Activated T-cell treated with anti-CD3 and anti-CD28 coated beads, Interleukin-2, amount 50 U/mL, for 72 hours (primary cell): Measurements from ENCODE around the gene SLC22A23. TPM values are rescaled to one million over a fixed set of nuclear protein-coding genes. Genes with fewer than 3 reads are reported as not detected.

Experiments
- ATAC-seq, 2 donors: fragments of 150-1000 bp; cut with Tn5 transposase; replicated peaks in 1 of 2; 2 replicates each; pipeline ENCODE4 v1.10.0; 2021; ENCODE audit warnings: moderate library complexity in 2 of 2, mild to moderate bottlenecking in 1 of 2
- DNase-seq, 2 donors: peaks; one replicate each; pipeline ENCODE4 v3.0.0; 2021 to 2022; ENCODE audit warnings: mixed read lengths in 1 of 2
- H3K27ac Mint-ChIP-seq: one replicate; pipeline ENCODE4 v1.8.0; 2022; ENCODE audit warnings: mild to moderate bottlenecking, moderate library complexity, mixed read lengths
- H3K27me3 Mint-ChIP-seq: one replicate; pipeline ENCODE4 v1.8.0; 2022; ENCODE audit warnings: low read depth, mixed read lengths
- H3K36me3 Mint-ChIP-seq, 2 donors: one replicate each; pipeline ENCODE4 v1.8.0; 2022; ENCODE audit warnings: mixed read lengths in 2 of 2, mild to moderate bottlenecking in 1 of 2; ENCODE audit not compliant: insufficient read depth in 2 of 2
- H3K4me1 Mint-ChIP-seq: one replicate; pipeline ENCODE4 v1.8.0; 2022; ENCODE audit warnings: low read depth, mixed read lengths
- H3K4me3 Mint-ChIP-seq, 2 donors: one replicate each; pipeline ENCODE4 v1.8.0; 2022; ENCODE audit warnings: mild to moderate bottlenecking in 2 of 2, mixed read lengths in 2 of 2, moderate library complexity in 2 of 2
- H3K9me3 Mint-ChIP-seq, 2 donors: one replicate each; pipeline ENCODE4 v1.8.0; 2022; ENCODE audit warnings: mixed read lengths in 2 of 2
- total RNA-seq, 2 donors: library from RNA; stranded (reverse); gene quantifications; one replicate each; pipeline ENCODE4 v1.2.3, GENCODE V29; 2022

The SLC22A23 gene
- total RNA-seq, 2 donors from 2014 or later = 1.5 to 2.0 TPM

DNA sequence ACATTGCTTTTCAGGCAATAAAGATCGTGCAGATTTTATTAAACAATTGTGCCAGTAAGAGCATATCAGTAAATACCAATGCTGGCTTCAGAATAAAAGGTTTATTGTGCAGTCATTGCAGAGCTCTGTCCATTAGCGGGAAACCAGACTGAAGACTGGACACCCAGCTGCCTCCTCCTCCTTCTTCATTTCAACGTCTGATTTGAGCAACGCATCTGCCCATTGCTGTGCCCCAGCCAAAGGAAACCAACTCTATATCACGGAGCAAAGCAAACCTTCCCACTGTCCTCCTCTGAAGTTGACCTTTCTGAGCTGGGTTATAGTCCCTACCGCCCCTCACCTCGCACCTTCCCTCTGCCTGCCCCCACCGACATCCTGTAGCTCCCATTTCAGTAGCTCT, 80.8 kb downstream of the SLC22A23 start:
- H3K4me1 Mint-ChIP-seq = peaks cover 42% of the 10 kb centered on the region
- H3K36me3 Mint-ChIP-seq = no peaks in the 10 kb centered on the region
- H3K27ac Mint-ChIP-seq = no peak overlapping the region
- no peaks in the 10 kb centered on the region for H3K9me3 Mint-ChIP-seq
- H3K4me3 Mint-ChIP-seq = no peak overlapping the region
- ATAC-seq (no peak), DNase-seq (no peak)
- peaks cover 11% of the 10 kb centered on the region for H3K27me3 Mint-ChIP-seq

DNA sequence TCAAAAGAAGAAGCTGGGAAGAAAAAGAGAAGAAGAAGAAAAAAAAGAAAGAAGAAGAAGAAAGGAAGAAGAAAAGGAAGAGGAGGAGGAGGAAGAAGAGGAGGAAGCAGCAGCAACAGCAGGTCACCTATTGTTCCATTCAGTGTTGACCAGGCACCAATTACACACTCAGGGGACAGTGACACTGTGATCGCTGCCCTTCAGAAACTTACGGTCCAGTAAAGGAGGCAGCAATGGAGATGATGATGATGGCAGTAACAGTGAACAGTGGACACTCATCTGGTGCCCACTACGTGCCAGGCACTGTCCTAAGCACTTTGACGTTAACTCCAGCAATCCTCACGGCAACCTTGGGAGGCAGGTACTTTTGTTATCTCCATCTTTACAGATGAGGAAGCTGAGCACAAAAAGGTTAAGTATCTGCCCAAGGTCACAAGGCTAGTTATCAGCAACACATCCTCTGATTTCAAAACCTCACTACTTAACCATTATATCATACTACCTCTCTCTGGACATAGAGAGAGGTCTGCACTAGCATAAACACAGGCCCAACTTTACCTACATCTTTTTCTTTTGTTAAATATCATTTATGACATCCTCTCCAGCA, 83.2 kb downstream of the SLC22A23 start:
- no peaks in the 10 kb centered on the region for H3K36me3 Mint-ChIP-seq
- H3K27ac Mint-ChIP-seq = no peak overlapping the region
- no peaks in the 10 kb centered on the region for H3K9me3 Mint-ChIP-seq
- DNase-seq = no peak
- peaks cover 5% of the 10 kb centered on the region for H3K27me3 Mint-ChIP-seq
- H3K4me1 Mint-ChIP-seq = peaks cover 40% of the 10 kb centered on the region
- no peak for ATAC-seq
- no peak overlapping the region for H3K4me3 Mint-ChIP-seq

DNA sequence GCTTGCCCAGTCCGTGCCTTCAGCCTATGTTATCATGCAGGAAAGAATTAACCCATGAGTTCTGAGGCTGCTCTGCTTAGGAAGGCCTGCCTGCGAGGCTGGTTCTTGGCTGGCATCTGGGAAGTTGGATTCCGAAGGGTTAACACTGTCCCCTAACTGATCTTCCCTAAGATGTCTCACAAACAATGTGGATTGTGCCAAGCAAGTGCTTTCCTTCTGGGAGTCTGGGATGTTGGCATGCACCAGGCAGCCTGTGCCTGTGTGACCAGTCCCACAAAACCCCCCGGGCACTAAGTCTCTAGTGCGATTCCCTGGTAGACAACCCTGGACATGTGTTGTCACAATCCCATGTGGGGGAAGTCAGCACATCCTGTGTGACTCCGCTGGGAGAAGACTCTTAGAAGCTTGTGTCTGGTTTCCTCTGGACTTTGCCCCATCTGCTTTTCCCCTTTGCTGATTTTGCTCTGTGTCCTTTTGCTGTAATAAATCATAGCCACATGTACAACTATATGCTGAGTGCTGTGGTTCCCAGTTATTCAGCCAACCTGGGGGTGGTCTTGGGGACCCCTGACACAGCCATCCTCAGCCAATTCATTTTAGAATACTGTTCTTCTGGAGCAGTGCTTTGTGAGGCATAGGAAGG, 83.8 kb downstream of the SLC22A23 start:
- no peak overlapping the region for H3K27ac Mint-ChIP-seq

DNA sequence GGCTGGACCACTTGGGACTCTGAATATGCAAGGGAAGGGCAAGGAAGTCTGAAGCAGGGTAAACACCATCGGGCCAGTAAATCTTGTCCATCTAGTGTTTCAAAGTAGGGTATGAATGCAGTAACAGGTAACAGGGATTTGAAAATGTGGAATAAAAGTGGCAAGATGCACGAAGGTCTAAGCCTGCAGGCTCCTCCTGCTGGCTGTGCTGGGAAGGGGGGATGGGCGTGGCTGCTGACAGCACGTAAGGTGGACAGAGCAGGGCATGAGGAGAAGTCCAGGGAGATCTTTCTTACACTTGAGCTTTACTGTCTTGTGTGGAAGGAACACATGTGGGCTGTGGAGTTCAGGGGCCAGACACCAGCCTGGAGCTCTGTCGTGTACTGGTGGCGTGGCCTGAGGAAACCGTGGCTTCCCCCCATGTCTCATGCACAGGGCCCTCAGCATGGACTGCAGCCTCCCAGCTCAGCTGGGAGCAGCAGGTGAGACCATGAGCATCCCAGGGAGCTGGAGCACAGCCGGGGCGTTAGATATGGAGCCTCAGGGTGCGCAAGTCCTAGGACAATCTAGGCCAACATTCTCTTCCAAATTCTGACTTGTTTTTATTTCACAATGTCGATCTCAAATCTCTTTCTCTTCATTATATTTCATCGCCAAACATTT, 84.5 kb downstream of the SLC22A23 start:
- Mint-ChIP-seq H3K9me3 (no peaks in the 10 kb centered on the region), H3K27me3 (peaks cover 3% of the 10 kb centered on the region), H3K4me3 (no peak overlapping the region), H3K27ac (no peak overlapping the region), H3K36me3 (no peaks in the 10 kb centered on the region), H3K4me1 (peaks cover 27% of the 10 kb centered on the region)
- DNase-seq = no peak
- no peak for ATAC-seq

More for the DNA sequence above, 83.8 kb downstream of the SLC22A23 start:
- peaks cover 34% of the 10 kb centered on the region for H3K4me1 Mint-ChIP-seq
- peaks cover 5% of the 10 kb centered on the region for H3K27me3 Mint-ChIP-seq
- no peaks in the 10 kb centered on the region for H3K36me3 Mint-ChIP-seq
- no peaks in the 10 kb centered on the region for H3K9me3 Mint-ChIP-seq
- no peak for ATAC-seq
- no peak overlapping the region for H3K4me3 Mint-ChIP-seq
- DNase-seq = no peak

DNA sequence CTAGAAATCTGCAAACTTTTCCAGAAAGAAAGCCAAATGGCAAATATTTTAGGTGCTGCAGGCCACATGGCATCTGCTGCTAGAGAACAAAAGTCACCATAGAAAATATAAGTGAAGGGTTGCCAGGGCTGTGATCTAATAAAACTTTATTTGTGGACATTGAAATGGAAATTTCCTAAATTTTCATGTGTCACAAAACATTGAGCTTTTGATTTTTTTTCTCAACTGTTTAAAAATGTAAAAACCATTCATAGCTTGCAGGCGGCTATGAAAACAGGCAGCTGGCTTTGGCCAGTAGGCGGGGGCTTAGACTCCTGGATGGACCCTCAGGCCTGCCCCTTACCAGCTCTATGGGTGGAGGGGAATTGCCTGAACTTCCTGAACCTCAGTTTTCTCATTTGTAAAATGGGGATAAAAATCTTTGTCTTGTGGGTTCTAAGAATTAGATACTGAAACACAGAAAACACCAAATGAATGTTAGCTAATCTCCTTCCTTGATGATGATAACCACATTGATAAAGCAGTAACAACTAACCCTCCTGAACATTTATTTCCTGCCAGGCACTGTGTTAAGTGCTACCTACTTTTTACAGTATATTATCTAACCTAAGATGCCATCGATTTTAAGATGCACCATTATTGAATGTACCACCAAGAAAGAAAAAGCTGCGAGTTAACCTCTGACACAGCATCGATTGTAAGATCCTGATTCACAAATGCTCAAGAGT, 85.5 kb downstream of the SLC22A23 start:
- Mint-ChIP-seq H3K4me1 (peaks cover 22% of the 10 kb centered on the region), H3K36me3 (no peaks in the 10 kb centered on the region), H3K4me3 (peak overlapping the region in 1 of 2 donors; percentile 11), H3K27me3 (no peaks in the 10 kb centered on the region), H3K27ac (no peak overlapping the region), H3K9me3 (no peaks in the 10 kb centered on the region)
- no peak for ATAC-seq
- DNase-seq = no peak

DNA sequence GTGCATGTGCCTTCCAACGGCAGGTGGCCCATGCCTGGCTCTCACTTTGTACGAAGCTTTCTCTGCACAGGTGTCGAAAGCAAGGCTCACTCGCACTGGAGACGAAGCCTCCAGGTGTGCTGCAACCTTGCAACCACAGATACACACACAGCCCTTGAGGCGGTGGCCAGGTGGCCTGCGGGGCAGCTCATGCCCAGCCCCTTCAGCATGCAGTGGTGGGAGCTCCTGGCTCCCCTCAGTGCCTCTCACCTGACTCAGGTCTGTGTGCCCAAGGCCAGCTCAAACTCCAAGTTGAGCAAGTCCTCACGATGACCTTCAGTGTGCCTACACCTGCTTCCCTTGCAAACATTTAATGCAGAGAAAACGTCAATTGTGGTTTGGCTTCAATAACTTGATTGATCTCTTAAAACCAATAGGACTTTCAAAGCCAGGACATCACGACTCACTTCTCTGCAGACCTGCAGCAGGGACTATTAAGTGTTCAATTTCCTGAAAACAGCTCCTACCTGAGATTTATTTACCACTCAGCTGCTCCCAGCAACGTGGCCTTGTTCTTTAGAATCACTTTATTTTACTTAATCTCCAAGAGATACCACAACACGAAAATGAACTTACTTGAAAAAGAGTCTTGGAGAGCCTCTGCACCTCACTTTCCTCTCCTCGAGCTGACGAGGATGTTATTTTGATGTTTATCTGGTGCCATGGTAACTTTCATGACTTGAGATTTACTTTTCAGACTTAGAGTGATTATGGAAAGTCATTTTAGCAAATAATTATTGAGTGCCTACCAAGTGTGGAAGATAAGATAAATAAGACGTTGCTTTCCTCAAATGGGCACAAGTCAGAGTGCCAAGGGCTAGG, 86.3 kb downstream of the SLC22A23 start:
- Mint-ChIP-seq H3K4me3 (peak overlapping the region in 1 of 2 donors; percentile 11), H3K27ac (no peak overlapping the region), H3K4me1 (peaks cover 22% of the 10 kb centered on the region), H3K9me3 (no peaks in the 10 kb centered on the region), H3K27me3 (no peaks in the 10 kb centered on the region), H3K36me3 (no peaks in the 10 kb centered on the region)
- DNase-seq (no peak), ATAC-seq (peak in 1 of 2 donors; percentile 21)

DNA sequence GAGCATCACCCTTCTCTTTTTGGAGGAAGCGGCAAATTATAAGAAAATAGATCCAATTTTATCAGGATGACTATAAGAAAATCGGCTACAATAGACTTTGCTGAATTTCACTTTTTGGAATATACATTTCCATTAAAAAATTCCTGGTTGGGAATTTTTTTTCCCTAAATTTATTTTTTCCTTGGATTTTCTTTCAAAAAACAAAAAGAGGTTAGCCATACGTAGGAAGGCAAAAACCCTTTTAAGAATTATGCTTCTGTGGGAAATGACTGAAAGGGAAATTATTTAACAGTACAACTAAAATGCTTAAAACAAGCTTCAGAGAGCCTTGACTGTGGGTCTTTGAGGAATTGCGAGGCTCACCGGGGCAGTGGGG, 86.9 kb downstream of the SLC22A23 start:
- DNase-seq (no peak), ATAC-seq (no peak)
- no peak overlapping the region for H3K27ac Mint-ChIP-seq
- H3K9me3 Mint-ChIP-seq = no peaks in the 10 kb centered on the region
- no peaks in the 10 kb centered on the region for H3K36me3 Mint-ChIP-seq
- H3K4me3 Mint-ChIP-seq = no peak overlapping the region
- H3K4me1 Mint-ChIP-seq = peaks cover 22% of the 10 kb centered on the region
- H3K27me3 Mint-ChIP-seq = no peaks in the 10 kb centered on the region

DNA sequence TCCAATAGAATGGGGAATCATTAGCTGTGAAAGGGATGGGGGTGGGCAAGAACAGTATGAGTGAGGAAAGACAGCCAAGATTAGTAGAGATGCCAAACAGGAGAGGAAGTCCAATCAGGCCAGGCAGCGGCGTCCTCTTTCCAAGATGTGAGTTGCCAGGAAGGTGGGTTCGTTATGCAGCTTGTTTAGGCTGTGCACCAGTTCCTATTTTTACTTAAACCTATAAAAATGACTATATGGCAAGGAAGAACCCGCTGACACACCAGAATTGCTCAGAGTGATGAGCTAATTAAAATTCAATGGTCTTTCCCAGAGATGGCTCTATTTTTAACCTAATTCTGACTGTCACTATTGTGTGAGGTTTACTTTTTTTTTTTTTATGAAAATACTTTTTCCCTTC, 88.2 kb downstream of the SLC22A23 start:
- Mint-ChIP-seq H3K9me3 (no peaks in the 10 kb centered on the region), H3K27ac (no peak overlapping the region), H3K4me3 (no peak overlapping the region), H3K27me3 (no peaks in the 10 kb centered on the region), H3K4me1 (peaks cover 22% of the 10 kb centered on the region), H3K36me3 (no peaks in the 10 kb centered on the region)
- ATAC-seq (no peak), DNase-seq (no peak)

DNA sequence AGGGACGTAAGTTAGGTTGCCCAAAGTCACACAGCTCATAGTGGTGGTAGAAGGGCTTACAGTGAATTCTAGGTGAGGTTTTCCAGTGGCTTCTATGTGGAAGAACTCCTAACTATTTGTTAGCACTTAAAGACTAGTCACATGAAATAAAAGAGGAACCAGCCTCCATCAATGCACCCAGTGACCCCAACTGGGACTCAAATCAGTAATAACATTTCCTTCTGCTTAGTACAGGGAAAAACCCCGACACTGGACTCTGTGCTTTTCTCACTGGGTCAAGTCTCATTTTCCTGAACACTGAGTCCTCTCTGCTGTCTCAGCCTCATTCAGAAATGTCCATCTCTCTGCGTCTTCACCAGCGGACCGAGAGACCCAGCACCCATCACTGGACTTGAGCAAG, 89.2 kb downstream of the SLC22A23 start:
- DNase-seq (no peak), ATAC-seq (no peak)
- Mint-ChIP-seq H3K4me1 (peaks cover 18% of the 10 kb centered on the region), H3K27ac (no peak overlapping the region), H3K27me3 (no peaks in the 10 kb centered on the region), H3K36me3 (no peaks in the 10 kb centered on the region), H3K9me3 (no peaks in the 10 kb centered on the region), H3K4me3 (no peak overlapping the region)

DNA sequence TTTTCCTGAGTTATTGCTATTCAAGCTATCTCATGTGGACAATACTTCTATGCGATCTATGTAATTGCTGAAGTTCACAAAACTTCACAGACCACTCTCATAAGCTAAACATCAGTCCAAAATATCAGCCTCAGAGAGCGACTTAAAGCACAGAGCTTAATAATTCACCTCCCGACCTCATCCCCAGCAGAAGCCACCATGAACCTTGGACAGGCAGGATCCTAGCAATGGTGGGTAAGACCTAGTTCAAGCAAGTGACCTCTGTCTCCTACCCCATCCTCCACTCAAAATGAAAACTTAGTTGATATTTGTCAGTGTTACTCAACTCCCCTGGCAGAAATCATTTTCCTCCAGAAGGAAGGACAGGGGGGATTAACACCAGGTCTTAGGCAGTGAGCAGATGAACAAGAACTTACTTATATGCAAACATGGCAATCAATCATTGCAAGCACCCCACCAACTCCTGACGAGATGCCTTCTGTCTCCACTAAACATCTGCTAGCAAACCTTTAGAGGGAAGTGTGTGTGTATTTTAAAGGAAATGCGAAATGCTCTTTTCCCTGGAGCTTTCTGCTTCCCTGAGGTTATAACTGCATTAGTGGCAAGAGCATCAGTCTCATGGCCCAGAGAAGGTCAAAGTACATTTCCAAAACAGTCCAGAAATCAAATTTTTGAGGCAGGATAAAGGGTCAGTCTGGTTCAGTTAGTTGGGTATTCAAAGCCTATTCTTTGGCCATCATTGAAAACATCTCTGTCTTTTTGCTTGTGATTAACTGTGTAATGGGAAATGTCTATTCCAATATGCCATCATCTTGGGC, 90.0 kb downstream of the SLC22A23 start:
- no peak for ATAC-seq
- peaks cover 13% of the 10 kb centered on the region for H3K4me1 Mint-ChIP-seq
- no peak overlapping the region for H3K27ac Mint-ChIP-seq
- H3K27me3 Mint-ChIP-seq = no peaks in the 10 kb centered on the region
- no peaks in the 10 kb centered on the region for H3K36me3 Mint-ChIP-seq
- no peak overlapping the region for H3K4me3 Mint-ChIP-seq
- no peak for DNase-seq
- no peaks in the 10 kb centered on the region for H3K9me3 Mint-ChIP-seq

DNA sequence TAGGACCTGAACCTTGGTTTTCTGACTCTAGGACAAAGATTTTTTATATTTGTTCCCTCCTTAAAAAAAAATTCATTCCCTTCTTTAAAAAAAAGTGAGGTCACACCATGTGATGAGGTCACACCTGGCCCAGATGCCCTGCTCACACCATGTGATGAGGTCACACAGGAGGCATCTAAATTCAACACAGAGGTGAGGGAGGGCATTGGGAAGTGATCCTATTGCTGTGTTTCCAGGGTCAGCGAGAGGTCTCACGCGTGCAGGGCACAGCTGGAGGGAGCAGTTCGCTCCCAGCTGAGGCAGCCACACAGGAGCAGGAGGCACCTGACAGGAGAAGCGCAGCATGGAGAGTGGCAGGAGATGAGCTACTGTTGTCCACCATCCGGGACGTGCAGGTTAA, 92.5 kb downstream of the SLC22A23 start:
- no peaks in the 10 kb centered on the region for H3K9me3 Mint-ChIP-seq
- no peaks in the 10 kb centered on the region for H3K27me3 Mint-ChIP-seq
- DNase-seq (no peak), ATAC-seq (no peak)
- no peaks in the 10 kb centered on the region for H3K36me3 Mint-ChIP-seq
- no peak overlapping the region for H3K27ac Mint-ChIP-seq
- H3K4me3 Mint-ChIP-seq = no peak overlapping the region
- H3K4me1 Mint-ChIP-seq = no peaks in the 10 kb centered on the region
